HL-60 (cell line): Measurements from ENCODE around the gene HIPK2.

Experiments
- DNase-seq, 2 experiments: peaks; one replicate each; pipeline ENCODE4 v3.0.0-alpha.2; 2010 to 2020; ENCODE audit warnings: low read depth in 1 of 2, low spot score in 1 of 2
- H3K27ac ChIP-seq: fragments of 250-450 bp; sonication (Bioruptor Pico); replicated peaks from 2 replicates; pipeline ENCODE4 v1.5.1; 2020; ENCODE audit warnings: mild to moderate bottlenecking, moderate library complexity
- H3K27me3 ChIP-seq: fragments of 250-450 bp; sonication (Bioruptor Pico); 2 replicates; pipeline ENCODE4 v1.5.1; 2021; ENCODE audit warnings: mild to moderate bottlenecking, moderate library complexity; ENCODE audit not compliant: insufficient read depth, poor library complexity, severe bottlenecking
- H3K4me3 ChIP-seq: replicated peaks from 2 replicates; pipeline ENCODE4 v1.5.1; 2011; ENCODE audit warnings: mild to moderate bottlenecking, control low read depth, low read length; ENCODE audit not compliant: insufficient read depth
- GABPA ChIP-seq: IDR thresholded peaks from 2 replicates; pipeline ENCODE4 v1.6.1; 2012; ENCODE audit warnings: low read depth
- POLR2AphosphoS5 ChIP-seq: IDR thresholded peaks from 2 replicates; pipeline ENCODE4 v1.6.1; 2012; ENCODE audit warnings: low read depth
- SPI1 ChIP-seq: IDR thresholded peaks from 2 replicates; pipeline ENCODE4 v1.6.1; 2012; ENCODE audit warnings: low read depth, mild to moderate bottlenecking, borderline replicate concordance
- TF ChIP-seq, protein P1 (sequence below): IDR thresholded peaks from one replicate; pipeline ENCODE4 v1.5.1; 2011; ENCODE audit warnings: low read length, control low read depth, inconsistent platforms; ENCODE audit not compliant: insufficient read depth
- TF ChIP-seq, protein P2 (sequence below): IDR thresholded peaks from 2 replicates; pipeline ENCODE4 v1.6.1; 2012; ENCODE audit warnings: low read depth; ENCODE audit not compliant: insufficient replicate concordance

HIPK2 gene

DNA sequence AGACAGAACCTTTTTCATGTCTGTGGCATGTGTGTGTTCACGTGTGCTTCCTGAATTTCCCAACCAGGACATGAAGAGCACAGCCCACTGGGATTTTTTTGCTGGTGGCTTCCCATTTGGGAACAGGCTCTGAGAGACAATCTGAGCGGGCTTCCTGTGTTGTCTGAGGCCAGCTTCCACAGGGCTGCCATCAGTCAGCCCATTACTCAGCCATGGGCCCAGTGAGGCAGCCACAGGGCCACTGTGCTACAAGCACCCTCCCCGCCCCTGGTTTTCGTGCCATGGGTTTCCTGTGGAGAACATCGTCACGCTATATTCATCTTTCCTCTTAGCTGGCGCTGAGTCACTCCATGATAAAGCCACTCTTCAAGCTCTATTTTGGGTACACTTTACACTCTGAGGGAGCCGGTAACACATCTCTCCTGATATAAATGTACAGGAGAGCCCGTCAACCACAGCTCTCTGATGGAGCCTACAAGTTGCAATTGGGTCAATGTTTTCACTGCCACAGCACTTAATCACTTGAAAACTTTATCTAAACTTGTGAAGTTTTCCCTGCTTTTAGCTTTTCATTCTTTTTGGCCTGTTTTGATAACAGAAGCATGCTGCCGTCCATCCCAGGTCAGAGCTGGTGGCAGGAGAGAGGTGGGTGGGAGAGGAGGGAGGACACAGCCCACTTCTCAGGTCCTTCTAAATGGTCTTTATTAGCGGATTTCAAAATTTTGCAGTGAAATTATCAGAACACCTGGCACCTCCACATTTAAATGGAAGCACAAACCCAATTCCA, 96.9 kb downstream of the HIPK2 start:
- TF ChIP-seq SPI1: no peak
- TF ChIP-seq, protein P1, sequence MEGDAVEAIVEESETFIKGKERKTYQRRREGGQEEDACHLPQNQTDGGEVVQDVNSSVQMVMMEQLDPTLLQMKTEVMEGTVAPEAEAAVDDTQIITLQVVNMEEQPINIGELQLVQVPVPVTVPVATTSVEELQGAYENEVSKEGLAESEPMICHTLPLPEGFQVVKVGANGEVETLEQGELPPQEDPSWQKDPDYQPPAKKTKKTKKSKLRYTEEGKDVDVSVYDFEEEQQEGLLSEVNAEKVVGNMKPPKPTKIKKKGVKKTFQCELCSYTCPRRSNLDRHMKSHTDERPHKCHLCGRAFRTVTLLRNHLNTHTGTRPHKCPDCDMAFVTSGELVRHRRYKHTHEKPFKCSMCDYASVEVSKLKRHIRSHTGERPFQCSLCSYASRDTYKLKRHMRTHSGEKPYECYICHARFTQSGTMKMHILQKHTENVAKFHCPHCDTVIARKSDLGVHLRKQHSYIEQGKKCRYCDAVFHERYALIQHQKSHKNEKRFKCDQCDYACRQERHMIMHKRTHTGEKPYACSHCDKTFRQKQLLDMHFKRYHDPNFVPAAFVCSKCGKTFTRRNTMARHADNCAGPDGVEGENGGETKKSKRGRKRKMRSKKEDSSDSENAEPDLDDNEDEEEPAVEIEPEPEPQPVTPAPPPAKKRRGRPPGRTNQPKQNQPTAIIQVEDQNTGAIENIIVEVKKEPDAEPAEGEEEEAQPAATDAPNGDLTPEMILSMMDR: no peak
- TF ChIP-seq GABPA: no peak
- TF ChIP-seq, protein P2, sequence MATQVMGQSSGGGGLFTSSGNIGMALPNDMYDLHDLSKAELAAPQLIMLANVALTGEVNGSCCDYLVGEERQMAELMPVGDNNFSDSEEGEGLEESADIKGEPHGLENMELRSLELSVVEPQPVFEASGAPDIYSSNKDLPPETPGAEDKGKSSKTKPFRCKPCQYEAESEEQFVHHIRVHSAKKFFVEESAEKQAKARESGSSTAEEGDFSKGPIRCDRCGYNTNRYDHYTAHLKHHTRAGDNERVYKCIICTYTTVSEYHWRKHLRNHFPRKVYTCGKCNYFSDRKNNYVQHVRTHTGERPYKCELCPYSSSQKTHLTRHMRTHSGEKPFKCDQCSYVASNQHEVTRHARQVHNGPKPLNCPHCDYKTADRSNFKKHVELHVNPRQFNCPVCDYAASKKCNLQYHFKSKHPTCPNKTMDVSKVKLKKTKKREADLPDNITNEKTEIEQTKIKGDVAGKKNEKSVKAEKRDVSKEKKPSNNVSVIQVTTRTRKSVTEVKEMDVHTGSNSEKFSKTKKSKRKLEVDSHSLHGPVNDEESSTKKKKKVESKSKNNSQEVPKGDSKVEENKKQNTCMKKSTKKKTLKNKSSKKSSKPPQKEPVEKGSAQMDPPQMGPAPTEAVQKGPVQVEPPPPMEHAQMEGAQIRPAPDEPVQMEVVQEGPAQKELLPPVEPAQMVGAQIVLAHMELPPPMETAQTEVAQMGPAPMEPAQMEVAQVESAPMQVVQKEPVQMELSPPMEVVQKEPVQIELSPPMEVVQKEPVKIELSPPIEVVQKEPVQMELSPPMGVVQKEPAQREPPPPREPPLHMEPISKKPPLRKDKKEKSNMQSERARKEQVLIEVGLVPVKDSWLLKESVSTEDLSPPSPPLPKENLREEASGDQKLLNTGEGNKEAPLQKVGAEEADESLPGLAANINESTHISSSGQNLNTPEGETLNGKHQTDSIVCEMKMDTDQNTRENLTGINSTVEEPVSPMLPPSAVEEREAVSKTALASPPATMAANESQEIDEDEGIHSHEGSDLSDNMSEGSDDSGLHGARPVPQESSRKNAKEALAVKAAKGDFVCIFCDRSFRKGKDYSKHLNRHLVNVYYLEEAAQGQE: no peak
- no peak for TF ChIP-seq POLR2AphosphoS5
- Histone ChIP-seq H3K4me3 (no peak overlapping the region), H3K27me3 (no peaks in the 10 kb centered on the region), H3K27ac (no peak overlapping the region)
- DNase-seq: peak; percentile 10 to 60

DNA sequence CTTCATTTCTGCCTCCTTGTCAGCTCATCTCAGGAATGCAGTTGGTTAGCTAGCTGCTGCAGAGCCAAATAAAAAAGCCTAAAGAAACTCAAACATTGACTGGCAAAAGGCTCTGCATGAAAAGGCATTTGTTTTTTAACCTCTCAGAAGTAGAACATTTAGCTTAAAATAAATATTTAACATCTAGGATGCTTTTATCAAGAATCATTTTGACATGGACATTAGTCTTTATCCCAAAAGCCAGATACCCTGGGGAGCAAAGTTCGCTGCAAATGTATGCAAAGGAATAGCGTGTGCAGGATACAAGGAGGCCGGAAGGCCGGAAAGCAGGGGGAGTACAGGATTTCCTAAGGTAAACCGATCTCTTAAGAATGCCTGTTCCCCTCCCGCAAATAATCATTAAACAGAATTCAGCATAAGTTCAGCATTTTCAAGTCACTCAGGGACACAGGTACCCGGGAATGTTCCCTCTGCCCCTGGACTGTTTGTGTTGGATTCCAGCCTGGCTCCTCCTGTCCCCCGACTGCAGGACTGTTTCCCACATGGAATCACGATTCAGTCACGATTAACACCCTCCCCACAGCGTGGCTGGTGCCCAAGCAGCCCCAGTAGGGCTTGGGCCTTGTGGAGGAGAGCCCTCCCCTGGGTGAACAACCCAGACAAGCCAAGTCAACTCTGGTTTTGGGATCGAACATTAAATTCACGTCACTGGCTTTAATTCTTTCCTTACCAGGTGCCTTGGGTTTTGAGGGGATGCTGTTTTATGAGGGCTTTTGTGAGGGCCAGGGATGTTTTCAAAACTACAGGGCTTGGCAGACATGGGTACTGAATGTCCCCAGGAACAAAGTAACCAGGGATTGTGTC, 97.8 kb downstream of the HIPK2 start:
- no peak for DNase-seq

DNA sequence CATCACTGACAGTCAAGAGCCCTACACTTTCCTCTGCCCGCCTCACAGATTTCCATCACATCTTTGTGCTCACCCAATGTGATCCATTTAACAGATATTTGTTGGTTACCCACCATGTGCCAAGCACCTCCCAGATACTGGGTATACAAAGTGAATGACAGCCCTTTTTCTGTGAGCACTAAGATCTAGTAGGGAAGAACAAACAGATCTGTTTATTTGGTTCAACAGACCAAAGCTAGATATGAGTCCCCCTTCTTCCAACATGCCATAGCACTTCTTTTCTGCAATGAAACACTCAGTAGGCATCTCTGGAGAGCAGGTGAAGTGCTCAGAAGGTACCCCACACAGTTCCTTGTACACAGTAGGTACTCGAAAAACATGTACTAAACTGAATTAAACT, 101.4 kb downstream of the HIPK2 start:
- Histone ChIP-seq H3K27me3 (no peaks in the 10 kb centered on the region), H3K4me3 (no peak overlapping the region), H3K27ac (no peak overlapping the region)
- DNase-seq: no peak
- no peak for TF ChIP-seq GABPA
- TF ChIP-seq, protein P2: no peak
- TF ChIP-seq, protein P1: no peak
- TF ChIP-seq POLR2AphosphoS5: no peak
- TF ChIP-seq SPI1: no peak

More for the DNA sequence above, 97.8 kb downstream of the HIPK2 start:
- Histone ChIP-seq H3K27me3 (no peaks in the 10 kb centered on the region), H3K27ac (no peak overlapping the region), H3K4me3 (no peak overlapping the region)
- TF ChIP-seq, protein P1: no peak
- TF ChIP-seq GABPA: no peak
- no peak for TF ChIP-seq POLR2AphosphoS5
- TF ChIP-seq, protein P2: no peak
- TF ChIP-seq SPI1: no peak
